Iris pigment epithelial cell (primary cell): ENCODE results near the gene FAAP100.
A peak's percentile ranks its signal among the peaks of the same experiment; 100 is the strongest.

ENCODE experiments used
- DNase-seq: peaks from one replicate; pipeline ENCODE4 v3.0.0-alpha.2; 2011; ENCODE audit warnings: low read depth

Gene FAAP100

GRCh38 chr17:81524865-81525159 is 27.3 kb downstream of the FAAP100 start:
- DNase-seq = no peak

DNA sequence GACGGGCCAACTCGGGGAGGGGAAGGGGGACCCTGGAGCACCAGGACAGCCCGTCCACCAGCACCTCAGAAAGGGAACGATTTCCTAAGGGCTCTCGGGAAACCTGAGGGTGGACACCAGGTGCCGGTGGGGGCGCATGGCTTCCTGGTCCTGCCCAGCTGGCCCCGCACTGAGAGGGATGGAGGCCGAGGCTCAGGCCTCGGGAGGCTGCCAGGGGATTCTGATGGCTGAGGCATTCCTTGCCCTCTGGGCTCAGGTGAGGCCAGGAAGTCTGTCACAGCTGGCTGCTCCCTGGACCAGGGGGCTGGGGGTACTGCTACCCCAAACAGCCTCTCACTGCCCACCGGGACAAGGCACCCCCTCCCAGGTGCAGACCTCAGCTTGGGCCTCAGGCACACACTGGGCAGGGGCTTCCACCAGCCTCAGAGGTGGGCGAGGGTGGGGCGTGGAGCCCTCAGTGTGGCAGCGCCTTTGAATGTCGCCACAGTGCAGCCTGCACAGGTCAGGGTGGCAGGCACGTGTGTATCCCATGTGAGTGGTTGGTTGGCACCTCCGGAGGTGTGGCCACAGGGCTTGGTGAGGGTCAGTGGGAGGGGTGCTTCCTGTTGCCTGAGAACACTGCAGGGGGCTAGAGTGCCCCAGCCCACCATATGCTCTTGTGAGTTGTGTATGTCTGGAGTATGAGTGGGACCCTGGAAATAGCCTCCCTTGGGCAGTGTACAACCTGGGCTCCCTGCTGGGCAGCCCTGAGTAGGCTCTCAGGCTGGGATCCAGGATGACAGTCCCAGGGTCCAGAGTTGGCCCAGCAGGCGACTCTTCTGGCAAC is 27.9 kb downstream of the FAAP100 start:
- no peak for DNase-seq

DNA sequence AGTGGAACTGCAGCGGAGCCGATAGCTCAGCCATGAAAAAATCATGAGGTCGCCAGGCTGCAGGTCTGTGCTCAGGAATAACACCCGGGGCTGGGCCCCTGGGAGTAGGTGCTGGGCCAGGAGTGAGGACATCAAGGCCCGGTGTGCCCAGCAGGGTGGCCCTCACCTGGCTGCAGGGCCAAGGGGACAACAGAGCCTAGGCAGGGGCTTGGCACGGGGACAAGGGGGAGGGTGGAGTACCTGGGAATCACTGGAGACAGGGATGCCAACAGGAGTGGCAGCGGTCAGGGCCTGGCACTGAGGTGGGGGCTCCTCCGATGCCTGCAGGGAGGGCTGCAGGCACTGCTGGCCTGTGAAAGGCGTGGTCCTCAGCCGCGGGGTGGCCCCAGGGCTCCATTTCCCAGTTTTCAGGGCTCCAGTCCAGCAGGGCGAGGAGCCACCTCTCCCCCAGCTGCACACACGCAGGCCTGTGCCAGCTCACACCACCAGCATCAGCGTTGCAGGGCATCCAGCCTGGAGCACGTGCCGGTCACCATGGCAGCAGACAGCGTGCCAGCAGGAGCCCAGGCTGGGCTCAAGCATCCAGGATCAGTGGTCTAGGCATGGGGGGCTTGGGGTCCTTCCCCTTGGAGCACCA is 28.6 kb downstream of the FAAP100 start:
- no peak for DNase-seq

DNA sequence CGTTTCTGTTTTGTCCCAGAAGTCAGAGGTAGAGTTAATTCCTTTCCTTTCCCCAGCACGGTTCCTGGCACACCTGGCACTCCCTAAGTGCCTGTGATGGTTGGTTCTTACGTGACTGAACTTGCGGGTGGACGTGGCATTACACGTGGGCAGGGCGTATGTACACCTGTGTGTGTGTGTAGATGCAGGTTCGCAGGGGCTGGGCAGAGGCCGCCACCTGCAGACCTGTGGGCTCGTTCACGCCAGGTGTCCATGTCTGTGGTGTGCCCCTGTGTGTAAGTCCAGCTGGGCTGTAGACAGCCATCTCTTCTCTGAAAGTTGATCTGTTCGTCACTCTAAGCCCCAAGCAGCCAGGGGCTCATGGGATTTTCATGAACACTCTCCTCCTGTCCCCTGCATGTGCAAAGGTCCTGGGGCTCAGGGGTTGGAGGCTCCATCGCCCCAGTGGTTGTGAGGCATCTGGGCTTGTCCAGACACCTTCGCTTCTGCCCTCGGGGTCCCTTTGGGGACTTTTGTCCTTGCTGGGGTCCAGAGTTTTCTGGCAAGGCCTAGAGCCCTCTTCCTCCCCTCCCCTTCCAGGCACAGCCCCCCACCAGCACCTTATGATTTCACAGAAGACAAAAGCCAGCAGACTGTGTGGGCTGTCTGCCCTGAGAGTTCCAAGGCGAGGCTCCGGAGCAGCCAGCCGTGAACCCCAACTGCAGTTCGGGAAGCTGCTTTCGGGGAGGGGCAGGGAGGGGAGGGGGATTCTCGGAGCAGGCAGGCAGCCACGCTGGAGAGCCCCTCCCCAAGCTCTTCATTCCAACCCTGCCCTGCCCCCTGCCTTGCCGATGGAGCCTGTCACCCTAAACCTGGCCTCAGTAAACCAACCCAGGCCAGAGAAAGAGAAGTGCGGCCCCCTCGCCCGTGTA is 29.4 kb downstream of the FAAP100 start:
- DNase-seq = peak; percentile 51

DNA sequence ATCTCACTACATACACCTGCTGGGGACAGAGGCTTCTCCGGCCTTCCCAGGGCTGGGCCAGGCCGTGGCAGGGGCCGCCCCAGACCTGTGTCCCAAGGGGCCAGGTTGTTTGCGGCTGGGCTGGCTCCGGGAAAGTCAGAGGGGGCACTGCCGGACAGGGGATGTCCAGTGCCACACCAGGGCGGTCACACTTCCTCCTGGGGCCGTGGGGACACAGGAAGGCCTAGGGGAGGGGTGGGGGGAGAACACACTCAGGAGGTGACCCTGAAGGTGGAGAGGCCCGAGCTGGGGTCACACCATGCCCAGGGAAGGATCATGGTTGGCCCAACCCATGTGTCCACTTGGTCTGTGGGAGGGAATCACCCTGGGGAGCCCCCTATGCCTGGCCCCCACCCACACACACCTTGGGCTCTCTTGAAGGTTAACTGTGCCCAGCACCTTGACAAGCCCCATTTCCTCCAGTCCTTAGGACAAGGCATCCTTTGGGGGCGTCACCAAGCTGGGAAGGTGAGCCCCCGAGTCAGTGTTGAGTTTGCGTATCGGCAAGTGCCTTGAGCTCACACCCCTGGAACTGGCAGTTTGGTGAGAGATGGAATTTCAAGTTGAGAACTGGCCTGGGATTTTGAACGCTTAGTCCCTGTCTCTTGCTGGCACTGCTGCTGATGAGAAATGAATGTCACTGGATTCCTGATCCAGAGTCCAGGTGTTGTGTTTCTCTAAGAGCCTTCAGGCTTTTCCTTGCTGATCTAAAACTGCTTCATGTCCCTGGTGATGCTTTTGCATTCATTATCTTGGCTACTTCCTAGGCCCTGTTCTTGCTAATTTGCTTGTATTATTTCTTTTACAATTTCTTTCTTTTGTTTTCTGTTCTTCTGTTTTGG is 31.9 kb downstream of the FAAP100 start:
- DNase-seq = no peak

- no peak for DNase-seq
These were observed 32.7 kb downstream of the FAAP100 start for GRCh38 chr17:81519284-81520020.

- peak; percentile 25 for DNase-seq
These were observed 33.3 kb downstream of the FAAP100 start for GRCh38 chr17:81518785-81519283.

GRCh38 chr17:81518113-81518784 is 33.9 kb downstream of the FAAP100 start:
- no peak for DNase-seq

- DNase-seq = peak; percentile 25
These were observed 34.6 kb downstream of the FAAP100 start for GRCh38 chr17:81517339-81518112.

DNA sequence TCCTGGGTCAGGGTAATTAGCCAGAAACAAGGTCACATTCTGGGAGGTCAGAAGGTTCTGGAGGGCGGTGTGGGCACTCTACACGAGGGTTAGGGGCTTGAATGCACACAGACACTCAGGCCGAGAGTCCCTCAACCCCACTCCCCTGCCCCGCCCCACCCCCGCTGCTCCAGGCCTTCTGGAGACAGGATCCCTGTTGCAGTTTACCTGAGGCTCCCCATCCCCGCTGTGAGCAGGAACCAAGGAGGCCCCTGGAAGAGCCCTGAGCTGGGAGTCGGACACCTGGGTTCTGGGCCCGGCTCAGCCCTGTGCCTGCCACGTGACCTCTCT is 35.2 kb downstream of the FAAP100 start:
- DNase-seq = no peak

DNA sequence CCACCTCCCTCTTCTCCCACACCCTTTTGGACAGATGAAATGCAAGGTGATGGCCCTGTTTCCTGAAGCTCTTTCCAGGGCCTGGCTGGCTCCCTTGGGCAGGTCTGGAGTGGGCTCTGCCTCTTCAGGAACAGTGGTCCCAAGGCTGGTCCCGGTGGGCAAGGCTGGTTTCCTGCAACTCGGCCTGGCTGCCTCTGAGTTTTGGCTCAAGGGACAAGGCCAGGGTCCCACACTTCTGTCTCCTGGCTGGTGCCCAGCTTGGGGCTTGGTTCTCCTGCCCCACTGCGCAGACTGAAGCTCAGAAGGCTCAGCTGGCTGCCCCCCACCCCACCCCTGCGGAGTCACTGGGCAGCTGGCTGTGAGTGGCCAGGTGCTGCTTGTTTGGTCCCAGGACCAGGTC is 35.7 kb downstream of the FAAP100 start:
- no peak for DNase-seq

- no peak for DNase-seq
These were observed 36.6 kb downstream of the FAAP100 start for GRCh38 chr17:81515530-81516041.

DNA sequence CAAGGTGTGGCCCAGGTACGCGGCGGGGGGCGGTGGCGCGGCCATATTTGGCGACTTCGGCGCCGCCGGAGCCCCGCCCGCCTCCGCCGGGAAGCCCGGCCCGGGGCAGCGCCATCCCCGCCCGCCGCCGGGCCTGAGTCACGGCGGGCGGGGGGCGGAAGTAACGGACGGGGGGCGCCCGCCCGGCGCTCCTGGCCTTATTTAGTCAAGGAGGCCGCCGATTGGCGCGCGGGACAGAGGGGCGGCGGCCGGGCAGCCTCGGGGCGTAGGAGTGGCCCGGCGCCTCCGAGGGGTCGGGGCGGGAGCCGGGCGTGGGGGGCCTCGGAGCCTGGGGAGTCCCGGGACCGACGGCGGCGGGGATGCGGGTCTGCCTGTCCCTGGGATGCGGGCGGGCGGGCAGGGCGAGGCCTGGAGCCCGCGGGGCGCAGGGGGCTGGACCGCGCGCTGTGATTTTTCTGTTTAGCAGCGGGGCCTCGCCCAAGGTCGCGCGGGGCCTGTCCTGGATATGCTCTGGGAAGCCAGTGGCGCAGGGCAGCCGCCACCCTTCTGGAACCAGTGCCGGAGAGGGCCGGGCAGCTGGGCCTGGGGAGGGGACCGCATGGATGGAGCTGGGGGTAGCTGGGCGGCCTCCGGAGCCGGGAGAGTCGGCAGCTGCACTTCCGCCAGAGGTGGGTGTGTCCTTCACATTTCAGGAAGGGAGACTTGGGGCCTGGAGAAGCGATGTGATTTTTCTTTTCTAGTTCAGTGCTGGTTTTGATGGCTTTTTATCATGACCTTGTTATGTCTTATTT is 37.2 kb downstream of the FAAP100 start:
- DNase-seq = peak; percentile 81

- DNase-seq = no peak
These were observed 37.7 kb downstream of the FAAP100 start for GRCh38 chr17:81514489-81514738.

- DNase-seq = peak; percentile 87
These were observed 38.2 kb downstream of the FAAP100 start for GRCh38 chr17:81513753-81514488.

DNA sequence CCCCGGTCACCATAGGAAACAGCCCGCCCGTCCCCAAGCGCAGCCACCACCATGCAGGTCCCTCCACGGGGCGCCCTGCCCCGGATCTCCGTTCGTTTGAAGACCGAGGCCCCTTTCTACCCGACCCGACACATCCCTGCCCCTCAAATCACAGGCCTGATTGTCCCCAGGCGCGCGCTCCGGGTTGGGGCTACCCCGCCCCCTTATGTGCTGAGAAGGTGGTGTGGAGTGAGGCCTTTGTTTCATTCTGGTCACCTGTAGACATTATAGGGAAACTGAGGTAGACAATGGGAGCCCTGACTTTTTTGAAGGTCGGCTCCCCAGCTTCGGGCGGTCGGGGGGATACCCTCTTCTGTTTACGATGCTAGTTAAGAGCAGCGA is 38.8 kb downstream of the FAAP100 start:
- DNase-seq = no peak

- peak; percentile 90 for DNase-seq
These were observed 39.4 kb downstream of the FAAP100 start, which contains the start of gene ACTG1 for GRCh38 chr17:81512562-81513371. Gene ACTG1, minus strand, starts transcription at chr17:81512799. Its CDS starts 445 bp downstream, at chr17:81512354.
